Neural cell (in vitro differentiated cells): ENCODE results near the gene PPP2R5A. TPM values are rescaled to one million over a fixed set of nuclear protein-coding genes. Genes with fewer than 3 reads are reported as not detected.

Experiments
- H2AFZ ChIP-seq: fragments of 200-600, 300-800 bp; sonication (generic), shearing (Covaris generic); 2 replicates; pipeline ENCODE4 v1.6.0; 2014; ENCODE audit warnings: low read depth, mild to moderate bottlenecking, antibody characterized with exemption, low read length, moderate library complexity
- H3F3A ChIP-seq: fragments of 200-600 bp; shearing (Covaris generic); 2 replicates; pipeline ENCODE4 v1.6.1; 2016; ENCODE audit warnings: mild to moderate bottlenecking, moderate library complexity, mixed read lengths, antibody characterized with exemption, low read length; ENCODE audit not compliant: insufficient read depth, poor library complexity, severe bottlenecking
- H3K27ac ChIP-seq: fragments of 200-600, 300-800 bp; sonication (generic), shearing (Covaris generic); 2 replicates; pipeline ENCODE4 v1.5.1; 2014; ENCODE audit warnings: mild to moderate bottlenecking, low read length, moderate library complexity
- H3K27me3 ChIP-seq: fragments of 300-800, 200-600 bp; sonication (generic), shearing (Covaris generic); 2 replicates; pipeline ENCODE4 v1.6.0; 2014; ENCODE audit warnings: mild to moderate bottlenecking, low read depth, low read length, moderate library complexity; ENCODE audit not compliant: insufficient read depth
- H3K36me3 ChIP-seq: fragments of 300-800, 200-600 bp; sonication (generic), shearing (Covaris generic); 2 replicates; pipeline ENCODE4 v1.5.1; 2014; ENCODE audit warnings: mild to moderate bottlenecking, antibody characterized with exemption, low read length, moderate library complexity; ENCODE audit not compliant: insufficient read depth
- H3K4me2 ChIP-seq: fragments of 300-800, 200-600 bp; sonication (generic), shearing (Covaris generic); 2 replicates; pipeline ENCODE4 v1.6.0; 2014; ENCODE audit warnings: mild to moderate bottlenecking, low read length
- H3K4me3 ChIP-seq: fragments of 300-800, 200-600 bp; sonication (generic), shearing (Covaris generic); 2 replicates; pipeline ENCODE4 v1.5.1; 2014; ENCODE audit warnings: mild to moderate bottlenecking, low read length, moderate library complexity
- H3K79me2 ChIP-seq: fragments of 200-600 bp; shearing (Covaris generic); replicated peaks from 2 replicates; pipeline ENCODE4 v1.6.0; 2014; ENCODE audit warnings: mild to moderate bottlenecking, low read length, moderate library complexity; ENCODE audit not compliant: insufficient read depth
- H3K9ac ChIP-seq: fragments of 300-800, 200-600 bp; sonication (generic), shearing (Covaris generic); 2 replicates; pipeline ENCODE4 v1.6.1; 2016; ENCODE audit warnings: mild to moderate bottlenecking, low read length, mixed read lengths
- H3K9me2 ChIP-seq: fragments of 200-600 bp; shearing (Covaris generic); 2 replicates; pipeline ENCODE4 v1.6.1; 2016; ENCODE audit warnings: mild to moderate bottlenecking, low read length, mixed read lengths; ENCODE audit not compliant: insufficient read depth
- H3K9me3 ChIP-seq: fragments of 200-600, 300-800 bp; sonication (generic), shearing (Covaris generic); 2 replicates; pipeline ENCODE4 v1.6.1; 2016; ENCODE audit warnings: mild to moderate bottlenecking, mixed run types, low read length, moderate library complexity, mixed read lengths
- H4K20me1 ChIP-seq: fragments of 200-600 bp; shearing (Covaris generic); 2 replicates; pipeline ENCODE4 v1.6.1; 2016; ENCODE audit warnings: mild to moderate bottlenecking, mixed run types; ENCODE audit not compliant: insufficient read depth
- EP300 ChIP-seq: fragments of 450-650 bp; conservative IDR thresholded peaks from 2 replicates; pipeline ENCODE4 v1.6.1; 2014; ENCODE audit warnings: antibody characterized with exemption, mild to moderate bottlenecking, moderate library complexity; ENCODE audit not compliant: poor library complexity, severe bottlenecking
- EZH2 ChIP-seq: fragments of 200-600, 300-800 bp; shearing (Covaris generic), sonication (generic); IDR thresholded peaks from 2 replicates; pipeline ENCODE4 v1.6.1; 2014; ENCODE audit warnings: antibody characterized with exemption, low read length, borderline replicate concordance, mild to moderate bottlenecking; ENCODE audit not compliant: insufficient read depth, poor library complexity, severe bottlenecking
- MXI1 ChIP-seq: fragments of 450-650 bp; conservative IDR thresholded peaks from 2 replicates; pipeline ENCODE4 v1.6.1; 2014; ENCODE audit warnings: antibody characterized with exemption, mild to moderate bottlenecking; ENCODE audit not compliant: poor library complexity, severe bottlenecking
- POLR2AphosphoS5 ChIP-seq: IDR thresholded peaks from 2 replicates; pipeline ENCODE4 v1.6.1; 2012
- RAD21 ChIP-seq: fragments of 450-650 bp; conservative IDR thresholded peaks from 2 replicates; pipeline ENCODE4 v1.6.1; 2014; ENCODE audit warnings: antibody characterized with exemption, mild to moderate bottlenecking, moderate library complexity
- SMC3 ChIP-seq: fragments of 450-650 bp; conservative IDR thresholded peaks from 2 replicates; pipeline ENCODE4 v1.6.1; 2014; ENCODE audit warnings: antibody characterized with exemption, mild to moderate bottlenecking, moderate library complexity; ENCODE audit not compliant: poor library complexity
- TAF1 ChIP-seq: IDR thresholded peaks from 2 replicates; pipeline ENCODE4 v1.6.1; 2012; ENCODE audit warnings: low read depth
- polyA plus RNA-seq: library from polyadenylated mRNA; depleted of rRNA; stranded (reverse); fragments of >200 nt; gene quantifications from 2 replicates; pipeline ENCODE4 v1.2.3, GENCODE V29; 2014
- TF ChIP-seq, protein P1 (sequence below): fragments of 450-650 bp; IDR thresholded peaks from 2 replicates; pipeline ENCODE4 v1.5.1; 2014; ENCODE audit warnings: antibody characterized with exemption, mild to moderate bottlenecking, moderate library complexity; ENCODE audit not compliant: poor library complexity, severe bottlenecking
- TF ChIP-seq, protein P2 (sequence below): IDR thresholded peaks from 2 replicates; pipeline ENCODE4 v1.6.1; 2012; ENCODE audit warnings: borderline replicate concordance

PPP2R5A gene
- polyA plus RNA-seq, 1 donor from 2014 or later, result 5.9 TPM

DNA sequence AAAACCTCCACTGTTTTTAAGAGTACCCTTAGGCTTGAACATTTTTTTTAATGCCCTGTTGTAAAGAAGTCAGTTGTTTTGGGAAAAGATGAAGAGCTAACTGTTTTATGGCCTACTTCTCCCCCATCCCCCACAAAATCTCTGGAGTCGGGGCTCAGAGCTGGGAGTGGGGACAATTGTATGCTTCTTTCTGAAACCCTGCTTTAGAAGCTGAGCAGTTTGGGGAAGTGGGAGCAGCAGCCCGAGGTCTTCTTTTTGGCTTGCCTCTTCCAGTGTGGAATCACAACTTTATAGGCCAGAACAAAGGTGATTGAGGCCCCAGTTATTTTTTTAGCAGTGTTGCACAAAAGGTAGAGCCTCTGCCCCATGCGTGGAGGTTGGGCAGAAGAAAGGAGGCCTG is 25.2 kb downstream of the PPP2R5A start:
- no peaks in the 10 kb centered on the region for H3K79me2 ChIP-seq

DNA sequence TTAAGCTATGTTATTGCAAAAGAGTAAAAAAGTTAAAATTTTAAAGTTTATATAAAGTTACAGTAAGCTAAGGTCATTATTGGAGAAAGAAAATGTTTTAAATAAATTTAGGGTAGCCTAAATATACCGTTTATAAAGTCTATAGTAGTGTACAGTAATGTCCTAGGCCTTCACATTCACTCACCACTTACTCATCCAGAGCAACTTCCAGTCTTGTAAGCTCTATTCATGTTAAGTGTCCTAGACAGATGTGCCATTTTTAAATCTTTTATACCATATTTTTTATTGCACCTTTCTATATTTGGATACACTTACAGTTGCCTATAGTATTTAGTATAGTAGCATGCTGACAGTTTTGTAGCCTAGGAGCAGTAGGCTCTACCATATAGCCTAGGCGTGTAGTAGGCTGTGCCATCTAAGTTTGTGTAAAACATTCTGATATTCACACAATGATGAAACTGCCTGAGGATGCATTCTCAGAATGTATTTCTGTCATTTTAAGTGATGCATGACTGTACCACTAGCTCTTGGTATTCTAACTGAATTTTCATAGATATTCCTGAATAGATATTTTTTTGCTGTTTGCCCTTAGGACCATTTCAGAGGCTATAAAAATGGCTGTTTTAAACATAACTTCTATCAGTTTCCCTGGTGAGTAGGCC is 26.8 kb downstream of the PPP2R5A start:
- Histone ChIP-seq H3K27me3 (no peaks in the 10 kb centered on the region), H3K79me2 (no peaks in the 10 kb centered on the region), H3K9me3 (no peaks in the 10 kb centered on the region), H3K27ac (no peak overlapping the region), H3K9me2 (no peaks in the 10 kb centered on the region), H3F3A (no peaks in the 10 kb centered on the region), H3K36me3 (no peaks in the 10 kb centered on the region), H3K4me2 (no peak overlapping the region), H3K4me3 (no peak overlapping the region), H2AFZ (no peak overlapping the region), H3K9ac (no peak overlapping the region), H4K20me1 (no peaks in the 10 kb centered on the region)
- TF ChIP-seq, protein P1, sequence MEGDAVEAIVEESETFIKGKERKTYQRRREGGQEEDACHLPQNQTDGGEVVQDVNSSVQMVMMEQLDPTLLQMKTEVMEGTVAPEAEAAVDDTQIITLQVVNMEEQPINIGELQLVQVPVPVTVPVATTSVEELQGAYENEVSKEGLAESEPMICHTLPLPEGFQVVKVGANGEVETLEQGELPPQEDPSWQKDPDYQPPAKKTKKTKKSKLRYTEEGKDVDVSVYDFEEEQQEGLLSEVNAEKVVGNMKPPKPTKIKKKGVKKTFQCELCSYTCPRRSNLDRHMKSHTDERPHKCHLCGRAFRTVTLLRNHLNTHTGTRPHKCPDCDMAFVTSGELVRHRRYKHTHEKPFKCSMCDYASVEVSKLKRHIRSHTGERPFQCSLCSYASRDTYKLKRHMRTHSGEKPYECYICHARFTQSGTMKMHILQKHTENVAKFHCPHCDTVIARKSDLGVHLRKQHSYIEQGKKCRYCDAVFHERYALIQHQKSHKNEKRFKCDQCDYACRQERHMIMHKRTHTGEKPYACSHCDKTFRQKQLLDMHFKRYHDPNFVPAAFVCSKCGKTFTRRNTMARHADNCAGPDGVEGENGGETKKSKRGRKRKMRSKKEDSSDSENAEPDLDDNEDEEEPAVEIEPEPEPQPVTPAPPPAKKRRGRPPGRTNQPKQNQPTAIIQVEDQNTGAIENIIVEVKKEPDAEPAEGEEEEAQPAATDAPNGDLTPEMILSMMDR, result no peak
- TF ChIP-seq EP300, result no peak
- TF ChIP-seq SMC3, result no peak
- TF ChIP-seq RAD21, result no peak
- TF ChIP-seq POLR2AphosphoS5, result no peak
- TF ChIP-seq EZH2, result no peak
- TF ChIP-seq, protein P2, sequence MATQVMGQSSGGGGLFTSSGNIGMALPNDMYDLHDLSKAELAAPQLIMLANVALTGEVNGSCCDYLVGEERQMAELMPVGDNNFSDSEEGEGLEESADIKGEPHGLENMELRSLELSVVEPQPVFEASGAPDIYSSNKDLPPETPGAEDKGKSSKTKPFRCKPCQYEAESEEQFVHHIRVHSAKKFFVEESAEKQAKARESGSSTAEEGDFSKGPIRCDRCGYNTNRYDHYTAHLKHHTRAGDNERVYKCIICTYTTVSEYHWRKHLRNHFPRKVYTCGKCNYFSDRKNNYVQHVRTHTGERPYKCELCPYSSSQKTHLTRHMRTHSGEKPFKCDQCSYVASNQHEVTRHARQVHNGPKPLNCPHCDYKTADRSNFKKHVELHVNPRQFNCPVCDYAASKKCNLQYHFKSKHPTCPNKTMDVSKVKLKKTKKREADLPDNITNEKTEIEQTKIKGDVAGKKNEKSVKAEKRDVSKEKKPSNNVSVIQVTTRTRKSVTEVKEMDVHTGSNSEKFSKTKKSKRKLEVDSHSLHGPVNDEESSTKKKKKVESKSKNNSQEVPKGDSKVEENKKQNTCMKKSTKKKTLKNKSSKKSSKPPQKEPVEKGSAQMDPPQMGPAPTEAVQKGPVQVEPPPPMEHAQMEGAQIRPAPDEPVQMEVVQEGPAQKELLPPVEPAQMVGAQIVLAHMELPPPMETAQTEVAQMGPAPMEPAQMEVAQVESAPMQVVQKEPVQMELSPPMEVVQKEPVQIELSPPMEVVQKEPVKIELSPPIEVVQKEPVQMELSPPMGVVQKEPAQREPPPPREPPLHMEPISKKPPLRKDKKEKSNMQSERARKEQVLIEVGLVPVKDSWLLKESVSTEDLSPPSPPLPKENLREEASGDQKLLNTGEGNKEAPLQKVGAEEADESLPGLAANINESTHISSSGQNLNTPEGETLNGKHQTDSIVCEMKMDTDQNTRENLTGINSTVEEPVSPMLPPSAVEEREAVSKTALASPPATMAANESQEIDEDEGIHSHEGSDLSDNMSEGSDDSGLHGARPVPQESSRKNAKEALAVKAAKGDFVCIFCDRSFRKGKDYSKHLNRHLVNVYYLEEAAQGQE, result no peak
- TF ChIP-seq TAF1, result no peak
- TF ChIP-seq MXI1, result no peak

More for the DNA sequence above, 25.2 kb downstream of the PPP2R5A start:
- Histone ChIP-seq H3K4me2 (no peak overlapping the region), H3K4me3 (no peak overlapping the region), H3K36me3 (no peaks in the 10 kb centered on the region), H3K9ac (no peak overlapping the region), H2AFZ (no peak overlapping the region), H3K9me3 (no peaks in the 10 kb centered on the region), H3K9me2 (no peaks in the 10 kb centered on the region), H3K27ac (no peak overlapping the region), H3F3A (no peaks in the 10 kb centered on the region), H3K27me3 (no peaks in the 10 kb centered on the region), H4K20me1 (no peaks in the 10 kb centered on the region)
- TF ChIP-seq MXI1, result no peak
- no peak for TF ChIP-seq SMC3
- no peak for TF ChIP-seq TAF1
- TF ChIP-seq EP300, result no peak
- no peak for TF ChIP-seq POLR2AphosphoS5
- TF ChIP-seq, protein P2, result no peak
- TF ChIP-seq, protein P1, result no peak
- TF ChIP-seq EZH2, result no peak
- TF ChIP-seq RAD21, result no peak
